Dermis blood vessel endothelial cell (primary cell): ENCODE results near the gene ZSCAN23. TPM values are rescaled to one million over a fixed set of nuclear protein-coding genes. Genes with fewer than 3 reads are reported as not detected.

Experiments used
- total RNA-seq: library from RNA; depleted of rRNA; stranded (reverse); fragments of >200 nt; gene quantifications from 2 replicates; pipeline ENCODE4 v1.2.3, GENCODE V29; 2014

ZSCAN23 gene
- total RNA-seq, 1 donor from 2014 or later, result 0.51 TPM

Other genes starting within 250 kb of the ZSCAN23 start
- 10.7 and 17.9 TPM in 2 replicates for gene ZSCAN9, start 218.2 kb downstream of the ZSCAN23 start, total RNA-seq
- 5.2 and 7.7 TPM in 2 replicates for gene ZKSCAN4, start 191.2 kb downstream of the ZSCAN23 start, total RNA-seq
- 0.34 and 1.1 TPM in 2 replicates for gene NKAPL, start 184.2 kb downstream of the ZSCAN23 start, total RNA-seq
- gene ZSCAN26, start 176.3 kb downstream of the ZSCAN23 start, total RNA-seq, result 12.8 and 13.3 TPM in 2 replicates
- gene PGBD1, start 161.9 kb downstream of the ZSCAN23 start, total RNA-seq, result 8.9 and 10.2 TPM in 2 replicates
- gene ZSCAN31, start 107.3 kb downstream of the ZSCAN23 start, total RNA-seq, result 25.7 and 40.6 TPM in 2 replicates
- gene ZKSCAN3, start 93.5 kb downstream of the ZSCAN23 start, total RNA-seq, result 6.3 and 9.7 TPM in 2 replicates
- 5.1 and 5.6 TPM in 2 replicates for gene ZSCAN12, start 43.7 kb downstream of the ZSCAN23 start, total RNA-seq
- not detected in 2 replicates for gene GPX6, start 72.3 kb upstream of the ZSCAN23 start, total RNA-seq
- not detected in 2 replicates for gene GPX5, start 82.4 kb upstream of the ZSCAN23 start, total RNA-seq